K562 (cell line): ENCODE results near the gene CEP19. TPM values are rescaled to one million over a fixed set of nuclear protein-coding genes. Genes with fewer than 3 reads are reported as not detected.

Experiments used
- ATAC-seq: fragments of 200-7000 bp; cut with Tn5 transposase; 3 replicates; pipeline ENCODE4 v1.9.1; 2020; ENCODE audit warnings: moderate library complexity
- BruUV-seq: library from RNA; stranded (reverse); fragments of 400-500 nt; replicated peaks from 2 replicates; lab custom pipeline; 2021; lab: Mats Ljungman, UMichigan
- CTCF ChIA-PET: fragments of 300-600 bp; formaldehyde crosslinking; extraction: SDS; loops from one replicate; lab custom pipeline; 2021; ENCODE audit warnings: low intra/inter-chr PET ratio; lab: Yijun Ruan, JAX
- POLR2A ChIA-PET: fragments of 300-600, 350-650 bp; sonication (Branson Sonifier 250); formaldehyde crosslinking; extraction: SDS; loops from one replicate; lab custom pipeline; 2021; ENCODE audit warnings: antibody characterized with exemption, inconsistent platforms; lab: Yijun Ruan, JAX
- DNase-seq, 4 experiments: peaks; one replicate each; pipeline versions ENCODE4 v3.0.0 to v3.0.0-alpha.2; 2011 to 2018; ENCODE audit warnings: low spot score in 3 of 4, mixed read lengths in 3 of 4; ENCODE audit errors: extremely low read depth in 1 of 4
- FAIRE-seq: peaks from 2 replicates; lab custom pipeline; 2011; peaks lifted over from hg19 to GRCh38; lab: Jason Lieb, UNC
- H2AFZ ChIP-seq: 2 replicates; pipeline ENCODE4 v1.6.0; 2011; ENCODE audit warnings: low read depth, low read length, control low read depth, inconsistent platforms
- H3K27ac ChIP-seq: fragments of 200-600 bp; 3 replicates; pipeline ENCODE4 v1.8.0; 2011; ENCODE audit warnings: low read depth, mild to moderate bottlenecking, control low read depth, inconsistent platforms, low read length, moderate library complexity, mixed read lengths; ENCODE audit errors: extremely low read depth
- H3K27me3 ChIP-seq, 2 experiments: fragments of 300-600 bp in 1 of 2; 2 replicates in 1 of 2; 3 replicates in 1 of 2; pipeline versions ENCODE4 v1.6.0 to v1.8.0; 2011; ENCODE audit warnings: inconsistent platforms in 2 of 2, low read length in 2 of 2, mild to moderate bottlenecking in 1 of 2, mixed read lengths in 1 of 2, moderate library complexity in 1 of 2; ENCODE audit not compliant: control insufficient read depth in 2 of 2, insufficient read depth in 2 of 2
- H3K36me3 ChIP-seq: fragments of 300-600 bp; 3 replicates; pipeline ENCODE4 v1.8.0; 2011; ENCODE audit warnings: mild to moderate bottlenecking, low read length, inconsistent platforms; ENCODE audit not compliant: control insufficient read depth, insufficient read depth
- H3K4me1 ChIP-seq, 2 experiments: fragments of 200-600 bp in 1 of 2; replicated peaks in 1 of 2; 2 replicates in 1 of 2; 3 replicates in 1 of 2; pipeline versions ENCODE4 v1.5.1 to v1.8.0; 2011; ENCODE audit warnings: inconsistent platforms in 2 of 2, low read length in 2 of 2, mild to moderate bottlenecking in 1 of 2, mixed read lengths in 1 of 2, moderate library complexity in 1 of 2; ENCODE audit not compliant: control insufficient read depth in 2 of 2, insufficient read depth in 2 of 2
- H3K4me2 ChIP-seq: 2 replicates; pipeline ENCODE4 v1.6.1; 2011; ENCODE audit warnings: low read length, control low read depth, inconsistent platforms, mixed read lengths; ENCODE audit not compliant: insufficient read depth
- H3K4me3 ChIP-seq: fragments of 200-600 bp; sonication (generic), shearing (Covaris generic); 2 replicates; pipeline ENCODE4 v1.5.1; 2016; ENCODE audit warnings: control low read depth, inconsistent platforms
- H3K79me2 ChIP-seq: fragments of 200-600 bp; 3 replicates; pipeline ENCODE4 v1.8.0; 2011; ENCODE audit warnings: low read length, inconsistent platforms; ENCODE audit not compliant: control insufficient read depth, insufficient read depth
- H3K9ac ChIP-seq, 2 experiments: 2 replicates each; pipeline versions ENCODE4 v1.6.0 to v1.6.1; 2011; ENCODE audit warnings: low read depth in 2 of 2, low read length in 2 of 2, control low read depth in 1 of 2, inconsistent platforms in 1 of 2, mild to moderate bottlenecking in 1 of 2, mixed read lengths in 1 of 2; ENCODE audit not compliant: insufficient read depth in 1 of 2
- H3K9me1 ChIP-seq: one replicate; pipeline ENCODE4 v1.6.0; 2011; ENCODE audit warnings: inconsistent platforms, mild to moderate bottlenecking, low read length, moderate library complexity; ENCODE audit not compliant: control insufficient read depth, insufficient read depth
- H3K9me3 ChIP-seq: replicated peaks from 2 replicates; pipeline ENCODE4 v1.5.1; 2011; ENCODE audit warnings: low read depth, low read length, inconsistent platforms; ENCODE audit not compliant: control insufficient read depth, insufficient read depth
- H4K20me1 ChIP-seq: replicated peaks from 2 replicates; pipeline ENCODE4 v1.6.1; 2011; ENCODE audit warnings: low read length, inconsistent platforms, mixed read lengths; ENCODE audit not compliant: control insufficient read depth, insufficient read depth
- ARID2 ChIP-seq: fragments of 450-650 bp; IDR thresholded peaks from 2 replicates; pipeline ENCODE4 v1.6.1; 2017; ENCODE audit warnings: antibody characterized with exemption, mild to moderate bottlenecking
- ELK3 ChIP-seq: fragments of 450-650 bp; formaldehyde crosslinking; IDR thresholded peaks from 2 replicates; pipeline ENCODE4 v1.4.0; 2020; ENCODE audit warnings: mild to moderate bottlenecking
- SAP30 ChIP-seq: fragments of 200-600 bp; sonication (generic); IDR thresholded peaks from 2 replicates; pipeline ENCODE4 v1.6.1; 2012; ENCODE audit warnings: borderline replicate concordance, low read depth, mild to moderate bottlenecking, moderate library complexity, low read length, control low read depth, inconsistent platforms; ENCODE audit not compliant: insufficient read depth, poor library complexity, severe bottlenecking
- ZNF407 ChIP-seq: fragments of 450-650 bp; IDR thresholded peaks from 2 replicates; pipeline ENCODE4 v1.6.1; 2016; ENCODE audit warnings: low read depth
- ZSCAN29 ChIP-seq: fragments of 450-650 bp; IDR thresholded peaks from 2 replicates; pipeline ENCODE4 v1.6.1; 2017
- WGBS: fragments of 100-300 bp; shearing (Covaris generic); methylation state at CpG from one replicate; pipeline ENCODE4 v1.1.6; 2016; ENCODE audit warnings: low coverage, mixed read lengths; ENCODE audit not compliant: insufficient coverage; ENCODE audit errors: missing lambda C conversion rate; 5-methylcytosine and 5-hydroxymethylcytosine counted together
- in situ Hi-C: fragments of 300-500 bp; cut with MboI; formaldehyde crosslinking; loops from 4 replicates; pipeline ENCODE4 v1.15.0; 2018; ENCODE audit warnings: inconsistent platforms, mixed read lengths
- intact Hi-C: fragments of 100-400 bp; cut with micrococcal nuclease; formaldehyde crosslinking; loops from 2 replicates; pipeline ENCODE4 v1.14.2; 2022
- polyA plus RNA-seq, 8 experiments: library from polyadenylated mRNA; depleted of rRNA in 4 of 8; stranded (reverse) in 5 of 8; unstranded in 3 of 8; fragments of >200 nt; fragmentation: Nextera tagmentation in 2 of 8; fragmentation: Illumina TruSeq in 1 of 8; extraction: Ambion mirVana in 2 of 8; extraction: Trizol in 1 of 8; gene quantifications; 2 replicates each; pipeline versions ENCODE4 v1.2.1 to v1.2.3, GENCODE V29; 2011 to 2014; ENCODE audit warnings: inconsistent platforms in 1 of 8, missing spikeins in 1 of 8
- total RNA-seq, 7 experiments: library from RNA; depleted of rRNA in 6 of 7; stranded (reverse); fragments of >200 nt in 6 of 7; fragmentation: Illumina TruSeq in 2 of 7; extraction: Trizol in 2 of 7; gene quantifications; 2 replicates each; pipeline versions ENCODE4 v1.2.1 to v1.2.3, GENCODE V29; 2011 to 2021; ENCODE audit warnings: low replicate concordance in 1 of 7
- TF ChIP-seq, protein P1 (sequence below): sonication (generic); IDR thresholded peaks from 2 replicates; pipeline ENCODE4 v1.6.1; 2016

The CEP19 gene
- total and polyA plus RNA-seq, 9 of the 15 experiments (the other 6 are each of a cell fraction or from before 2014, with no cell fraction given): 2.5 to 4.5 (median 3.7) TPM

DNA sequence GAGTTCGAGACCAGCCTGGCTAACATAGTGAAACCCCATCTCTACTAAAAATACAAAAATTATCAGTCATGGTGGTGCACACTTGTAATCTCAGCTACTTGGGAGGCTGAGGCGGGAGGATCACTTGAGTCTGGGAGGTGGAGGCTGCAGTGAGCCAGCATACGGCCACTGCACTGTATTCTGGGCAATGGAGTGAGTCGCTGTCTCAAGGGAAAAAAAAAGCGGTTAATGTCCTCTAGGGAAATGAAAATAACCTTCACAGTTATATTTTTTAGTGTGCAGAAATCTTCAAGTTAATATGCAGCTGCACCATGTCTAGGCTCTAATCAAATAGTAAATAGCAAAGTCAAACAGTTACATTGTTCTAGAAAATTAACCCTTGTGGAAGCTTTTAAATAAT is 14.8 kb downstream of the CEP19 start:
- ChIA-PET CTCF (no interaction called here), POLR2A (interaction anchor here (0.6 to 1.5 kb wide), 3 partner anchors 10 to 129 kb away, joined by 3 to 5 read pairs (median 4); no protein-coding TSS in a partner anchor)
- in situ Hi-C loops: no loop called here

More for the DNA sequence above, 14.8 kb downstream of the CEP19 start:
- Histone ChIP-seq H3K4me2 (no peak overlapping the region), H3K4me1 (peaks cover 3 to 9% of the 10 kb centered on the region in 2 experiments; a peak in 3 of 5 replicates), H2AFZ (no peak overlapping the region), H3K9me3 (0 out of 2 replicates have a peak, but pooled peaks cover 2% of the 10 kb centered on the region), H3K79me2 (no peaks in the 10 kb centered on the region), H3K27ac (no peak overlapping the region), H3K4me3 (no peak overlapping the region), H3K36me3 (no peaks in the 10 kb centered on the region), H4K20me1 (no peaks in the 10 kb centered on the region), H3K27me3 (no peaks in the 10 kb centered on the region), H3K9me1 (no peaks in the 10 kb centered on the region), H3K9ac (no peak overlapping the region)
- intact Hi-C loops: no loop called here
- 76% methylated on average over 4 of the region's 5 CpGs for WGBS
- TF ChIP-seq ARID2 (no peak), ZNF407 (no peak), ZSCAN29 (no peak), SAP30 (no peak), ELK3 (CRISPR knock-in tag) (no peak)
- TF ChIP-seq, protein P1, sequence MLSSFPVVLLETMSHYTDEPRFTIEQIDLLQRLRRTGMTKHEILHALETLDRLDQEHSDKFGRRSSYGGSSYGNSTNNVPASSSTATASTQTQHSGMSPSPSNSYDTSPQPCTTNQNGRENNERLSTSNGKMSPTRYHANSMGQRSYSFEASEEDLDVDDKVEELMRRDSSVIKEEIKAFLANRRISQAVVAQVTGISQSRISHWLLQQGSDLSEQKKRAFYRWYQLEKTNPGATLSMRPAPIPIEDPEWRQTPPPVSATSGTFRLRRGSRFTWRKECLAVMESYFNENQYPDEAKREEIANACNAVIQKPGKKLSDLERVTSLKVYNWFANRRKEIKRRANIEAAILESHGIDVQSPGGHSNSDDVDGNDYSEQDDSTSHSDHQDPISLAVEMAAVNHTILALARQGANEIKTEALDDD: no peak
- FAIRE-seq (no peak), DNase-seq (no peak), ATAC-seq (no peak)
- no TSS peak for BruUV-seq
